ENCODE results near the gene GSTK1. TPM values are rescaled to one million over a fixed set of nuclear protein-coding genes. Genes with fewer than 3 reads are reported as not detected.
A peak's percentile ranks its signal among the peaks of the same experiment; 100 is the strongest.

GSTK1 gene
- total RNA-seq, 1 donor from 2014 or later = 60.6 TPM

DNA sequence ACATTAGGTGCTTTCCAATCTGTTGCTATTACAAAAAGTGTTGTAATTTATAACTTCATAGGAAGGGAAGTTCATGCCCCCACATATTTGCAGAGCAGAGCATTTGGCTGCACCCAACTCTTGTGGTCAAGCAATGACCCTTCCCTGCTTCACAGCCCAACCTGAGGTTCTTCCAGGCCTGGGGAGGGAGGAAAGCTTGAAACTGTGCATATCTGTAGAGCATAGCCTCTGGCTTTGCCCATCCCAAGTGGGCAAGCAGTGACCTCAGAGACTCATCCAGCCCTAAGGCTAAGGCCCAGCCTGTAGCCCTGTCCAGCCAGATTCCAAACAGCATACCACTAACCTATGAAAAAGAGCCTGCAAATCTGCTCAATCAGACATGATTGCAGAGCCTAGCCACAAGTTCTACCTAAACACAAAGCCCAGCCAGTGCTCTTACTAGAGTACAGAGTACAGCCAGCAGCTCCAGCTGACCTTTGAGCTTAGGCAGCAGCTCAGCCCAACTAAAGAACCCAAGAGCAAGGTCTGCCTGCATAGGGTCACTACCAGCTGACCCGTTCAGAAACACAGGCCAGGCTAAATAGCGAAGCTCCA, 14.4 kb upstream of the GSTK1 start:
- Histone ChIP-seq H3K4me3 (ENCODE audit: low read depth, low read length) (no peak overlapping the region), H3K36me3 (ENCODE audit: control insufficient read depth, insufficient read depth, low read length) (no peaks in the 10 kb centered on the region), H3K27me3 (ENCODE audit: control insufficient read depth, insufficient read depth, low read length) (no peaks in the 10 kb centered on the region)
- TF ChIP-seq, protein P1, sequence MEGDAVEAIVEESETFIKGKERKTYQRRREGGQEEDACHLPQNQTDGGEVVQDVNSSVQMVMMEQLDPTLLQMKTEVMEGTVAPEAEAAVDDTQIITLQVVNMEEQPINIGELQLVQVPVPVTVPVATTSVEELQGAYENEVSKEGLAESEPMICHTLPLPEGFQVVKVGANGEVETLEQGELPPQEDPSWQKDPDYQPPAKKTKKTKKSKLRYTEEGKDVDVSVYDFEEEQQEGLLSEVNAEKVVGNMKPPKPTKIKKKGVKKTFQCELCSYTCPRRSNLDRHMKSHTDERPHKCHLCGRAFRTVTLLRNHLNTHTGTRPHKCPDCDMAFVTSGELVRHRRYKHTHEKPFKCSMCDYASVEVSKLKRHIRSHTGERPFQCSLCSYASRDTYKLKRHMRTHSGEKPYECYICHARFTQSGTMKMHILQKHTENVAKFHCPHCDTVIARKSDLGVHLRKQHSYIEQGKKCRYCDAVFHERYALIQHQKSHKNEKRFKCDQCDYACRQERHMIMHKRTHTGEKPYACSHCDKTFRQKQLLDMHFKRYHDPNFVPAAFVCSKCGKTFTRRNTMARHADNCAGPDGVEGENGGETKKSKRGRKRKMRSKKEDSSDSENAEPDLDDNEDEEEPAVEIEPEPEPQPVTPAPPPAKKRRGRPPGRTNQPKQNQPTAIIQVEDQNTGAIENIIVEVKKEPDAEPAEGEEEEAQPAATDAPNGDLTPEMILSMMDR (IDR thresholded peaks at IDR 0.05; ENCODE audit: insufficient read depth, low read length, severe bottlenecking) = no peak
- FAIRE-seq (no peak), DNase-seq (ENCODE audit: low read depth) (no peak)

DNA sequence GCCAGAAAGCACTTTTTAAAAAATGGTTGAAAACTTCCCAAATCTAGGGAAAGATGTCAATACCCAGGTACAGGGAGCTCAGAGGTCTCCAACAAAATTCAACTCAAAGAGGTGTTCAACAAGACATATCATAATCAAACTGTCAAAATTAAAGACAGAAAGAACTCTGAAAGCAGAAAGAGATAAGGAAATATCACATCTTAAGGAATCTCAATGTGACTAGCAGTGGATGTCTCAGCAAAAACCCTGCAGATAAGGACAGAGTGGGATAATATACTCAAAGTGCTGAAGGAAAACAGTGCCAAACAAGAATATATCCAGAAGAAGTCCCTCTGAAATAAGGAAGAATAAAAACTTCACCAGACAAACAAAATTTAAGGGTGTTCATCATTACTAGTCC, 13.0 kb upstream of the GSTK1 start:
- no peak for DNase-seq (ENCODE audit: low read depth)
- Histone ChIP-seq H3K36me3 (ENCODE audit: control insufficient read depth, insufficient read depth, low read length) (no peaks in the 10 kb centered on the region), H3K4me3 (ENCODE audit: low read depth, low read length) (no peak overlapping the region), H3K27me3 (ENCODE audit: control insufficient read depth, insufficient read depth, low read length) (no peaks in the 10 kb centered on the region)
- TF ChIP-seq, protein P1 (IDR thresholded peaks at IDR 0.05; ENCODE audit: insufficient read depth, low read length, severe bottlenecking) = no peak
- no peak for FAIRE-seq

DNA sequence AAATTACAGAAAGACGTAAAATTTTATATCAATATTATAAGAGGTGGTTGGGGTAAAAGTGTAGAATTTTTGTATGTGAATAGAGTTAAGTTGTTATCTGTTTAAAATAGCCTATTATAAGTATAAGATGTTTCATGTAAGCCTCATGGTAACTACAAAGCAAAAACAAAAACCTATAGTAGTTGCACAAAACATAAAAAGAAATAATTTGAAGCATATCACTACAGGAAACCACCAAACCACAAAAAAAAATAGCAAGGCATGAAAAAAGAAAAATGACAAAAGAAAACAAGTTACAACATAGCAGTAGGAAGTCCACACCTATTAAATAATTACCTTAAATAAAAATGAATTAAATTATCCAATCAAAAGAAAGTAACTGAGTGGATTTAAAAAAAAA, 12.4 kb upstream of the GSTK1 start:
- no peaks in the 10 kb centered on the region for H3K36me3 ChIP-seq (ENCODE audit: control insufficient read depth, insufficient read depth, low read length)
- no peak overlapping the region for H3K4me3 ChIP-seq (ENCODE audit: low read depth, low read length)
- DNase-seq (ENCODE audit: low read depth) = peak; percentile 43
- H3K27me3 ChIP-seq (ENCODE audit: control insufficient read depth, insufficient read depth, low read length) = no peaks in the 10 kb centered on the region
- FAIRE-seq = no peak
- TF ChIP-seq, protein P1 (IDR thresholded peaks at IDR 0.05; ENCODE audit: insufficient read depth, low read length, severe bottlenecking) = no peak

DNA sequence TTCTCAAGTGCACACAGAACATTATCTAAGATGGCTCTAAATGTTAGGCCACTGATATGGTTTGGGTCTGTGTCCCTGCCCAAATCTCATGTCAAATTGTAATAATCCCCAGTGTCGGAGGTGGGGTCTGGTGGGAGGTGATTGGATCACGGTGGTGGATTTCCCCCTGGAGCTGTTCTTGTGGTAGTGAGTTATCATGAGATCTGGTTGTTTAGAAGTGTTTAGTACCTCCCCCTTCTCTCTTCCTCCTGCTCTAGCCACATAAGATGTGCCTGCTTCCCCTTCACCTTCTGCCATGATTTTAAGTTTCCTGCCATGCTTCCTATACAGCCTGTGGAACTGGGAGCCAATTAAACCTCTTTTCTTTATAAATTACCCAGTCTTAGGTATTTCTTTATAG, 11.2 kb upstream of the GSTK1 start:
- H3K4me3 ChIP-seq (ENCODE audit: low read depth, low read length) = no peak overlapping the region
- DNase-seq (ENCODE audit: low read depth) (no peak), FAIRE-seq (no peak)
- TF ChIP-seq, protein P1 (IDR thresholded peaks at IDR 0.05; ENCODE audit: insufficient read depth, low read length, severe bottlenecking) = no peak
- H3K27me3 ChIP-seq (ENCODE audit: control insufficient read depth, insufficient read depth, low read length) = no peaks in the 10 kb centered on the region
- H3K36me3 ChIP-seq (ENCODE audit: control insufficient read depth, insufficient read depth, low read length) = no peaks in the 10 kb centered on the region

DNA sequence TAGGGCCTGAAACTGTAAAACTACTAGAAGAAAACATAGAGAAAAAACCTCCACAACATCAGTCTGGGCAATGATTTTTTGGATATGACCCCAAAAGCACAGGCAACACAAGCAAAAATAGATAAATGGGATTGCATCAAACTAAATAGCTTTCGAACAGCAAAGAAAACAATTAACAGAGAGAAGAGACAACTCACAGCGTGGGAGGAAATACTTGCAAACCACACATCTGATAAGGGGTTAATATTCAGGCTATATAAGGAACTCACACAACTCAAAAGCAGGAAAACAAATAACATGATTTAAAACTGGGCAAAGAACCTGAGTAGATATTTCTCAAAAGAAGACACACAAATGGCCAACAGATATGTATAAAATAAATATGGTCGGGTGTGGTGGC, 7.7 kb upstream of the GSTK1 start:
- TF ChIP-seq, protein P1 (IDR thresholded peaks at IDR 0.05; ENCODE audit: insufficient read depth, low read length, severe bottlenecking) = no peak
- Histone ChIP-seq H3K27me3 (ENCODE audit: control insufficient read depth, insufficient read depth, low read length) (no peaks in the 10 kb centered on the region), H3K4me3 (ENCODE audit: low read depth, low read length) (no peak overlapping the region), H3K36me3 (ENCODE audit: control insufficient read depth, insufficient read depth, low read length) (no peaks in the 10 kb centered on the region)
- FAIRE-seq (no peak), DNase-seq (ENCODE audit: low read depth) (no peak)

DNA sequence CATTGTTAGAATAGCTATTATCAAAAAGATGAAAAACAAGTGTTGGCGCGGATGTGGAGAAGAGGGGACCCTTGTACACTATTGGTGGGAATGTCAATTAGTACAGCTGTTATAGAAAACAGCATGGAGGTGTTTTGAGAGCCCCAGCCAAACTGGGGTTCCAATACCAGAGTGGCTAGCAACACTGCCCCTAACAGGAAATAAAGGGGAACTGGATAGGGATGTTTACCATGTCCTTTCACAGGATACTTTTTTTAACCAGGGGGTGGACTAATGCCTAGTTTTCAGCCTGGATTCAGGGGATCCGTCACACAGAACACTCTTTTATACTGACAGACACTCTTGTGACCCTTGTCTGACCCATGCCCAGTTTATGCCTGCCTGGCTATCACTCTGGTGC, 6.9 kb upstream of the GSTK1 start:
- FAIRE-seq (peak; percentile 13), DNase-seq (ENCODE audit: low read depth) (no peak)
- TF ChIP-seq, protein P1 (IDR thresholded peaks at IDR 0.05; ENCODE audit: insufficient read depth, low read length, severe bottlenecking) = no peak
- no peak overlapping the region for H3K4me3 ChIP-seq (ENCODE audit: low read depth, low read length)
- no peaks in the 10 kb centered on the region for H3K27me3 ChIP-seq (ENCODE audit: control insufficient read depth, insufficient read depth, low read length)
- H3K36me3 ChIP-seq (ENCODE audit: control insufficient read depth, insufficient read depth, low read length) = no peaks in the 10 kb centered on the region

Data from bronchial epithelial cell (primary cell).